HFFc6 (cell line): ENCODE measurements around the gene NUAK1. TPM values are rescaled to one million over a fixed set of nuclear protein-coding genes. Genes with fewer than 3 reads are reported as not detected.

Source experiments
- DNase-seq: peaks from one replicate; pipeline ENCODE4 v3.0.0-alpha.2; 2018
- H3K27ac Mint-ChIP-seq: 2 replicates; pipeline ENCODE4 v1.8.0; 2020; ENCODE audit warnings: mild to moderate bottlenecking, mixed read lengths
- H3K27me3 Mint-ChIP-seq: 2 replicates; pipeline ENCODE4 v1.8.0; 2021; ENCODE audit warnings: mild to moderate bottlenecking, moderate library complexity, mixed read lengths; ENCODE audit not compliant: insufficient read depth
- H3K36me3 Mint-ChIP-seq: 2 replicates; pipeline ENCODE4 v1.8.0; 2021; ENCODE audit warnings: low read depth, mixed read lengths
- H3K4me1 Mint-ChIP-seq: 2 replicates; pipeline ENCODE4 v1.8.0; 2020; ENCODE audit warnings: low read depth, mixed read lengths
- H3K4me3 Mint-ChIP-seq: 2 replicates; pipeline ENCODE4 v1.8.0; 2020; ENCODE audit warnings: mild to moderate bottlenecking, moderate library complexity, mixed read lengths
- H3K9me3 Mint-ChIP-seq: 2 replicates; pipeline ENCODE4 v1.8.0; 2020; ENCODE audit warnings: mild to moderate bottlenecking, mixed read lengths
- total RNA-seq, 6 experiments: library from RNA; stranded (reverse); fragmentation: NEBNext Ultra II Directional; extraction: Animal tissue kit (Norgen Biotek cat#: 25700); gene quantifications; 2 replicates in 1 of 6; 3 replicates in 5 of 6; pipeline ENCODE4 v1.2.3, GENCODE V29; 2021
- TF ChIP-seq, protein P1 (sequence below): fragments of 200-600 bp; sonication (generic); IDR thresholded peaks from 2 replicates; pipeline ENCODE4 v1.5.0; 2021; ENCODE audit warnings: antibody characterized with exemption, mild to moderate bottlenecking

Gene NUAK1
- total RNA-seq, 6 experiments from 2014 or later: 11.0 to 37.3 (median 14.1) TPM

DNA sequence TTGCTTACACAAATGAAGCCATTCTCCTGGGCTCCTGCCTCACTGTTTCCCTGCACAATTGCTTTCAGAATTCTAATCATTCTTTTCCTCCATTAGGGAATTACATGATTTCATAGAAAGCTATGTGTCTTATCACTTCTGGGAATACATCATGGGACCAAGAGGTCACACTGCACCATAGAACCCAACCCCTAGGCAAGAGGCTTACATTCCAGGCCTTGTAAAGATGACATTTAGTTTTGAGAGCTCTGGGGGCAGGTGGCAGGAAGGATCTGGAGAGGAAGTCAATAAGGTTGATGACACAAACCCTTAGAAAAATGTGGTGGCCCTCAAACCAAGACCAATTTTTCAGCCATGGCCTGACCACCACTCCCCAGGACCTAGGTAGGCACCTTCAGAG, 57.1 kb downstream of the NUAK1 start:
- Mint-ChIP-seq H3K27ac (peak overlapping the region; percentile 92), H3K36me3 (peaks cover 56% of the 10 kb centered on the region), H3K27me3 (peaks cover 4% of the 10 kb centered on the region; the same call in 1 of the 2 replicates), H3K4me1 (peaks cover 89% of the 10 kb centered on the region), H3K4me3 (no peak overlapping the region), H3K9me3 (no peaks in the 10 kb centered on the region)
- peak; percentile 25 for DNase-seq
- TF ChIP-seq, protein P1, sequence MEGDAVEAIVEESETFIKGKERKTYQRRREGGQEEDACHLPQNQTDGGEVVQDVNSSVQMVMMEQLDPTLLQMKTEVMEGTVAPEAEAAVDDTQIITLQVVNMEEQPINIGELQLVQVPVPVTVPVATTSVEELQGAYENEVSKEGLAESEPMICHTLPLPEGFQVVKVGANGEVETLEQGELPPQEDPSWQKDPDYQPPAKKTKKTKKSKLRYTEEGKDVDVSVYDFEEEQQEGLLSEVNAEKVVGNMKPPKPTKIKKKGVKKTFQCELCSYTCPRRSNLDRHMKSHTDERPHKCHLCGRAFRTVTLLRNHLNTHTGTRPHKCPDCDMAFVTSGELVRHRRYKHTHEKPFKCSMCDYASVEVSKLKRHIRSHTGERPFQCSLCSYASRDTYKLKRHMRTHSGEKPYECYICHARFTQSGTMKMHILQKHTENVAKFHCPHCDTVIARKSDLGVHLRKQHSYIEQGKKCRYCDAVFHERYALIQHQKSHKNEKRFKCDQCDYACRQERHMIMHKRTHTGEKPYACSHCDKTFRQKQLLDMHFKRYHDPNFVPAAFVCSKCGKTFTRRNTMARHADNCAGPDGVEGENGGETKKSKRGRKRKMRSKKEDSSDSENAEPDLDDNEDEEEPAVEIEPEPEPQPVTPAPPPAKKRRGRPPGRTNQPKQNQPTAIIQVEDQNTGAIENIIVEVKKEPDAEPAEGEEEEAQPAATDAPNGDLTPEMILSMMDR: no peak

DNA sequence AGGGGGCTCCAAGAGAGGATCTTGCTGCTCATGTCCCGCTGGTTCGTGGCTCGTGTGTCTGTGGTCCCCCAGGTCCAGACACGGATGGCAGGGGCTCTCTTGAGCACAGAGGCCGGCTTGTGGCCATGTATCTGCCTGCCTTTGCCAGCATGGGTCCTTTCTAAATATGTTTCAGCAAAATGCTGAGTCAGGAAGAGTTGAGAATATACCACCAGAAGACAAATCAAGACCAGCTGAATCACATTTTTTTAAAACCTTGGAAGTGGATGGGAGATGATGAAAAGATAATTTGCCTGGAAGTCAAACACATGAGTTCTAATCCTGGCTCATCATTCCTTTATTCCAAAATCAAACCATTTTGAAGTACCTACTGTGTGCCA, 58.0 kb downstream of the NUAK1 start:
- H3K27me3 Mint-ChIP-seq: peaks cover 5% of the 10 kb centered on the region; the same call in 1 of the 2 replicates
- no peaks in the 10 kb centered on the region for H3K9me3 Mint-ChIP-seq
- H3K4me3 Mint-ChIP-seq: peak overlapping the region; percentile 54
- TF ChIP-seq, protein P1: no peak
- peak overlapping the region; percentile 92 for H3K27ac Mint-ChIP-seq
- peaks cover 57% of the 10 kb centered on the region for H3K36me3 Mint-ChIP-seq
- peaks cover 93% of the 10 kb centered on the region for H3K4me1 Mint-ChIP-seq
- peak; percentile 28 for DNase-seq

DNA sequence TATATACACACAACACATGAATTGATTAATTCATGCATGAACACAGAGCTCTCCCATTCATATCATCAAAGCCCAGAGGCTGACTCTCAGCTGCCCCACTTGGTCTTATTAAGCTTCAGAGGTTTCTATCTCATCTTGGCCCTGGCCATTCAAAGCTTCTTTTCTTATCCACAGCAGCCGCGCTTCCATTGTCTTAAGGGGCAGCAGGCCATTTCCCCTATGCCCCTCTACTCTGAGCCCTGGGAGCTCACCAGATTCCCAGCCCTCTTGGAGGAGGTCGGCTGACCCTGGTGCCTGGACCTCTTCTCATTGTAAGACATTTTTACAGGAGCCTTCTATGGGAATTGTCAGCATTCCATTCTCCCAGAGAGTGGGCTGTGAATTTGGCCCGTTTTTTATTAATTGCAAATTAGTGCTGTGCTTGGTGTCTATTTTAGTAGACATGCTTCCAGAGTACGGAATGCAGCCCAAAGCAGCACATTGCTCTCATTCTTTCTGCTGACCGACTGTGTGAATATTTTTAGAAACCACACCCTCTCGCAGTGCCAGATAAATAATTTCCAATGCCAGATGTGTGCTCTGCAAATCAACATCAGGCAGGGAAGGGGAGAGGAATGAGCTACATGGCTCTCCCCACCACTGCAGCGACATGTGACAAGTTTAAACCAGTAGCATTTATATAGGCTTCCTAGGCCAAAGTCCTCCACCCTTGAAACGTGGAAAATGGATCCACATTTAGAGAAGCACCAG, 58.5 kb downstream of the NUAK1 start:
- Mint-ChIP-seq H3K9me3 (no peaks in the 10 kb centered on the region), H3K27me3 (peaks cover 5% of the 10 kb centered on the region; the same call in 1 of the 2 replicates), H3K36me3 (peaks cover 57% of the 10 kb centered on the region), H3K4me3 (peak overlapping the region; percentile 54), H3K4me1 (peaks cover 93% of the 10 kb centered on the region), H3K27ac (peak overlapping the region; percentile 92)
- TF ChIP-seq, protein P1: no peak
- peak; percentile 57 for DNase-seq

DNA sequence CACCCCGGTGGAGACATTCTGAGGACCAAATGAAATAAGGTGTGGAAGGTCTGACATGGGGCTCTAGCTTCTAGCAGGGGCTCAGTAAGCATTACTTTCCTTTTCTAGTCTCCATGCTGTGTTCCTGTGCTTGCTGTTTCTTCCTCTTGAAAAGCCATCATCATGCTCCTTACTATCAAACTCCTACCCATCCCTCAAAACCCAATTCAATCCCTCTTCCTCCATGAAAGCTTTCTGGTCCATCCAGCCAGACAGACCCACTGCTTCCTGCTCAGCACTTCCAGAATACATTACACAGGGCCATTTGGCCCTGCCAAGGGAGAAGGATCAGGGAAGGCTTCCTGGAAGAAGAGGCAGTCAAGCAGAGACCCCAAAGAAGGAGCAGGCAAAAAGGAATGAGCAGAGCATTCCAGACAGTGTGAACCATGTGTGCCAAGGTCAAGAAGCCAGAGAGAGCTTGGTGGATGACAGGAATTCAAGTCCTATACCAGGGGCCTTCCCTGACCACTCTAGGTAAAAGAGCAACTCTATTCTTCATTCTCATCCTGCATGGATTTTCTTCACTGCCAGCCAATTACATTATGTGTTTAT, 59.5 kb downstream of the NUAK1 start:
- peaks cover 57% of the 10 kb centered on the region for H3K36me3 Mint-ChIP-seq
- H3K27me3 Mint-ChIP-seq: peaks cover 5% of the 10 kb centered on the region; the same call in 1 of the 2 replicates
- TF ChIP-seq, protein P1: no peak
- H3K4me1 Mint-ChIP-seq: peaks cover 93% of the 10 kb centered on the region
- peak overlapping the region; percentile 2 for H3K4me3 Mint-ChIP-seq
- no peak for DNase-seq
- H3K27ac Mint-ChIP-seq: peak overlapping the region; percentile 69; the same call in 1 of the 2 replicates
- no peaks in the 10 kb centered on the region for H3K9me3 Mint-ChIP-seq

DNA sequence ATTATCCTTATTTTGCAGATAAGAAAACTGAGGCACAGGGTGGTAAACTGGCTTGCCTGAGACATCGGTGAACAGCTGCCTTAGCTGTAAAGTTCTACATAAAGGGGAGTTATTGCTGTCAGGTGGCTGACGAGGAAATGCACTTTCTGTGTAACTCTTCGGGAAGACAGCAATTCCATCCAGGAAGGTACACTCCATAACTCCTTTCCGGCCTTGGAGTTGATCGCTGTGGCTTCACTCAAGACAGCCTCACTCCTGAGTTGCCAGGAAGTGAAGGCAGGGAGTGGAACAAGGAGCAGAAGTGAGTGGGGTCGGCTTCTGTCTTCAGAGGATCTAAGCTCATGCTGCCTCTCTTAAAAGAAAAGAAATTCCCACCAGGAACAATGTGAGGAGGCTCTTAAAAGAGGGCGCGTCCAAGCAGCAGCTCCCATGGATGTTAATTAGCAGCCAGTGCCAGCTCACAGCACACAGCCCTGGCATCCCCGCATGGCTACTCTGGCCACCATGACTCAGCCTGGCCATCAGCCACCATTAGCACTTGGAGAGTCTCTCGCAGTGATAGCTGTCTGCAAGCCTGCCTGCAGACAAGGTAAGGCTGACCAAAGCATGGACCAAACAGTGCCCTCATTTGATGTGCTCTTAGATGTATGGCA, 60.3 kb downstream of the NUAK1 start:
- peaks cover 93% of the 10 kb centered on the region for H3K4me1 Mint-ChIP-seq
- DNase-seq: peak; percentile 80
- H3K27me3 Mint-ChIP-seq: peaks cover 5% of the 10 kb centered on the region; the same call in 1 of the 2 replicates
- H3K4me3 Mint-ChIP-seq: peak overlapping the region; percentile 16
- peaks cover 54% of the 10 kb centered on the region for H3K36me3 Mint-ChIP-seq
- no peaks in the 10 kb centered on the region for H3K9me3 Mint-ChIP-seq
- H3K27ac Mint-ChIP-seq: peak overlapping the region; percentile 69
- TF ChIP-seq, protein P1: no peak
